Hepatocyte (in vitro differentiated cells): ENCODE data around the gene KRT85. TPM values are rescaled to one million over a fixed set of nuclear protein-coding genes. Genes with fewer than 3 reads are reported as not detected.

Source experiments
- DNase-seq: peaks from one replicate; pipeline ENCODE4 v3.0.0-alpha.2; 2016; ENCODE audit warnings: low spot score
- H2AFZ ChIP-seq: fragments of 200-600 bp; sonication (generic); 2 replicates; pipeline ENCODE4 v1.6.0; 2016; ENCODE audit warnings: antibody characterized with exemption, mild to moderate bottlenecking
- H3K27ac ChIP-seq: fragments of 200-600 bp; sonication (generic); 2 replicates; pipeline ENCODE4 v1.5.1; 2016; ENCODE audit warnings: mild to moderate bottlenecking
- H3K27me3 ChIP-seq: fragments of 200-600 bp; sonication (generic); 2 replicates; pipeline ENCODE4 v1.6.1; 2016
- H3K36me3 ChIP-seq: fragments of 200-600 bp; sonication (generic); replicated peaks from 2 replicates; pipeline ENCODE4 v1.5.1; 2016; ENCODE audit warnings: low read depth; ENCODE audit not compliant: insufficient read depth
- H3K4me1 ChIP-seq: fragments of 200-600 bp; sonication (generic); 2 replicates; pipeline ENCODE4 v1.5.1; 2016; ENCODE audit warnings: mild to moderate bottlenecking, moderate library complexity; ENCODE audit not compliant: insufficient read depth
- H3K4me2 ChIP-seq: fragments of 200-600 bp; sonication (generic); 2 replicates; pipeline ENCODE4 v1.6.0; 2016
- H3K4me3 ChIP-seq: fragments of 200-600 bp; sonication (generic); 2 replicates; pipeline ENCODE4 v1.5.1; 2016; ENCODE audit warnings: mild to moderate bottlenecking
- H3K79me2 ChIP-seq: fragments of 200-600 bp; sonication (generic); 2 replicates; pipeline ENCODE4 v1.6.0; 2017; ENCODE audit warnings: mild to moderate bottlenecking
- H3K9me2 ChIP-seq: fragments of 200-600 bp; sonication (generic); replicated peaks from 2 replicates; pipeline ENCODE4 v1.6.0; 2017; ENCODE audit warnings: mild to moderate bottlenecking; ENCODE audit not compliant: insufficient read depth
- H3K9me3 ChIP-seq: fragments of 200-600 bp; sonication (generic); 2 replicates; pipeline ENCODE4 v1.5.1; 2016; ENCODE audit warnings: low read depth, mild to moderate bottlenecking
- H4K20me1 ChIP-seq: fragments of 200-600 bp; sonication (generic); 2 replicates; pipeline ENCODE4 v1.6.0; 2016; ENCODE audit warnings: mild to moderate bottlenecking; ENCODE audit not compliant: insufficient read depth, poor library complexity, severe bottlenecking
- CTCF ChIP-seq: fragments of 200-600 bp; sonication (generic); IDR thresholded peaks from 2 replicates; pipeline ENCODE4 v1.5.1; 2016; ENCODE audit warnings: antibody characterized with exemption, mild to moderate bottlenecking; ENCODE audit not compliant: poor library complexity
- EZH2 ChIP-seq: fragments of 200-600 bp; sonication (generic); IDR thresholded peaks from 2 replicates; pipeline ENCODE4 v1.6.1; 2016; ENCODE audit warnings: antibody characterized with exemption, mild to moderate bottlenecking, borderline replicate concordance
- EZH2phosphoT487 ChIP-seq: fragments of 200-600 bp; sonication (generic); IDR thresholded peaks from one replicate; pipeline ENCODE4 v1.6.1; 2018; ENCODE audit warnings: antibody characterized with exemption, mild to moderate bottlenecking, low read depth, moderate library complexity; ENCODE audit not compliant: unreplicated experiment, severe bottlenecking
- WGBS: methylation state at CpG from one replicate; pipeline ENCODE4 v1.1.6; 2016; ENCODE audit warnings: low lambda C conversion rate; ENCODE audit errors: missing lambda C conversion rate; 5-methylcytosine and 5-hydroxymethylcytosine counted together
- polyA plus RNA-seq: library from polyadenylated mRNA; unstranded; fragments of >200 nt; fragmentation: Nextera tagmentation; extraction: Ambion mirVana; gene quantifications from 2 replicates; pipeline ENCODE4 v1.2.1, GENCODE V29; 2016
- total RNA-seq: library from RNA; depleted of rRNA; stranded (reverse); fragments of >200 nt; gene quantifications from 2 replicates; pipeline ENCODE4 v1.2.3, GENCODE V29; 2014

Gene KRT85
- total and polyA plus RNA-seq, 2 experiments from 2014 or later, result not detected

- H3K27ac ChIP-seq, result no peak overlapping the region
- DNase-seq, result no peak
- H3K27me3 ChIP-seq, result peaks cover 3% of the 10 kb centered on the region
- H3K4me1 ChIP-seq, result no peaks in the 10 kb centered on the region
- no peaks in the 10 kb centered on the region for H3K9me3 ChIP-seq
- WGBS, result 79% methylated on average over 14 of the region's 14 CpGs
- H3K36me3 ChIP-seq, result no peaks in the 10 kb centered on the region
- no peaks in the 10 kb centered on the region for H3K9me2 ChIP-seq
- TF ChIP-seq CTCF (no peak), EZH2 (no peak), EZH2phosphoT487 (no peak)
- H3K4me2 ChIP-seq, result no peak overlapping the region
- no peak overlapping the region for H3K4me3 ChIP-seq
- no peaks in the 10 kb centered on the region for H4K20me1 ChIP-seq
- H2AFZ ChIP-seq, result no peak overlapping the region
- H3K79me2 ChIP-seq, result no peaks in the 10 kb centered on the region
These were observed 2.3 kb downstream of the KRT85 start for GRCh38 chr12:52364901-52365489.

- Histone ChIP-seq H4K20me1 (no peaks in the 10 kb centered on the region), H3K27me3 (peaks cover 3% of the 10 kb centered on the region), H3K79me2 (no peaks in the 10 kb centered on the region), H3K36me3 (no peaks in the 10 kb centered on the region), H3K27ac (no peak overlapping the region), H3K9me2 (no peaks in the 10 kb centered on the region), H2AFZ (no peak overlapping the region), H3K4me2 (no peak overlapping the region), H3K9me3 (no peaks in the 10 kb centered on the region), H3K4me3 (no peak overlapping the region), H3K4me1 (no peaks in the 10 kb centered on the region)
- 79% methylated on average over 7 of the region's 7 CpGs for WGBS
- TF ChIP-seq EZH2, result no peak
- no peak for TF ChIP-seq EZH2phosphoT487
- no peak for TF ChIP-seq CTCF
- DNase-seq, result no peak
These were observed 3.2 kb downstream of the KRT85 start for GRCh38 chr12:52364061-52364460.

- Histone ChIP-seq H3K27ac (no peak overlapping the region), H3K4me2 (no peak overlapping the region), H2AFZ (no peak overlapping the region), H4K20me1 (no peaks in the 10 kb centered on the region), H3K9me3 (no peaks in the 10 kb centered on the region), H3K4me3 (no peak overlapping the region), H3K79me2 (no peaks in the 10 kb centered on the region), H3K9me2 (no peaks in the 10 kb centered on the region), H3K27me3 (no peaks in the 10 kb centered on the region), H3K4me1 (no peaks in the 10 kb centered on the region), H3K36me3 (no peaks in the 10 kb centered on the region)
- no peak for DNase-seq
- WGBS, result 96% methylated on average over 12 of the region's 12 CpGs
- no peak for TF ChIP-seq EZH2phosphoT487
- TF ChIP-seq EZH2, result no peak
- TF ChIP-seq CTCF, result no peak
These were observed 4.1 kb downstream of the KRT85 start for GRCh38 chr12:52363111-52363679.
